SK-N-SH (cell line): Measurements from ENCODE around the gene LBX1.

Source experiments
- CHD2 ChIP-seq: fragments of 150-350 bp; IDR thresholded peaks from 2 replicates; pipeline ENCODE4 v1.6.1; 2018; ENCODE audit warnings: low read length; ENCODE audit not compliant: partially characterized antibody
- POLR2AphosphoS5 ChIP-seq: IDR thresholded peaks from 2 replicates; pipeline ENCODE4 v1.6.1; 2012; ENCODE audit warnings: low read depth, low read length
- RAD21 ChIP-seq: IDR thresholded peaks from 2 replicates; pipeline ENCODE4 v1.6.1; 2012; ENCODE audit warnings: mild to moderate bottlenecking, low read length
- RFX5 ChIP-seq: IDR thresholded peaks from 2 replicates; pipeline ENCODE4 v1.6.1; 2012; ENCODE audit warnings: mild to moderate bottlenecking, improper control_type of control experiment, low read length
- SIN3A ChIP-seq: IDR thresholded peaks from 2 replicates; pipeline ENCODE4 v1.6.1; 2012; ENCODE audit warnings: low read depth, mild to moderate bottlenecking, low read length, moderate library complexity, borderline replicate concordance
- YY1 ChIP-seq: IDR thresholded peaks from 2 replicates; pipeline ENCODE4 v1.4.0; 2012; ENCODE audit warnings: low read depth, mild to moderate bottlenecking
- TF ChIP-seq, protein P1 (sequence below): fragments of 150-350 bp; IDR thresholded peaks from 2 replicates; pipeline ENCODE4 v1.6.1; 2016; ENCODE audit warnings: mild to moderate bottlenecking, low read depth, low read length
- TF ChIP-seq, protein P2 (sequence below): fragments of 200-600 bp; sonication (generic); IDR thresholded peaks from 2 replicates; pipeline ENCODE4 v1.6.1; 2017; ENCODE audit warnings: antibody characterized with exemption, mild to moderate bottlenecking, moderate library complexity

DNA sequence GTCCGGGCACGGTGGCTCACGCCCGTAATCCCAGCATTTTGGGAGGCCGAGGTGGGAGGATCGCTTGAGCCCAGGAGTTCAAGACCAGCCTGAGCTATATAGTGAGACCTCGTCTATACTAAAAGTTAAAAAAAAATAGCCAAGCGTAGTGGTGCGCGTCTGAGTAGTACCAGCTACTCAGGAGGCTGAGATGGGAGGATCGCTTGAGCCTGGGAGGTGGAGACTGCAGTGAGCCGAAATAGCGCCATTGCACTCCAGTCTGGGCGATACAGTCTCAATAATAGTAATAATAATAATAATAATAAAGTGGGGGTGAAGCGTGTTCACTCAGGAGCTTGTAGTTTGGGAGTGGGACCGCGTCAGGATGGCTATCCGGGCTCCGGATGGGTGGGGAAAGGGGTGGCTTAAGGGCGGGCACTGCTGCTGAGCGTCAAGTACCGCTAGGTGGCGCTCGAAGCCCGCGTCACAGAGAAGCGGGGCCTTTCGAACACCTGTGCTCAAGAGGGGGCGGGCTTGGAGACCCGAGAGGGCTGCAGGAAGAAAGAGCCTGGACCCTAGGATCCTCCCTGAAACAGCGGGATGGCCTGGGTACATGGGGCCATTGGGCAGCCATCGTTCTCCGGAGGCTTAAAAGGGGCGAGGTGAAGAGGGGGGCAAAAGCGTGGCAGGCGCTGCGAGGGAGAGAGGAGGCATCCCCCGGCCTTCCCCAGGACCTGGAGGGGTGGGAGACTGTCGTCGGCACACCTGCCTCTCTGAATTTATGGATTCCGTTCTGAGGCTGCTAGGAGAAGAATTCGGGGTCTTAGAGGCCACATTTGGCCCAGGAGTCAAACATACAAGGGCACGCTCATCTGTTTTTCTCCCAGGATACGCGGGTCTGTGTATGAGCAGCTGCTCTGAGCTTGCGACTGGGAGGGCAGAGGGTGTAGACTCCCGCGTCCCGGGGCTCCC is 14.5 kb downstream of the LBX1 start:
- TF ChIP-seq, protein P1, sequence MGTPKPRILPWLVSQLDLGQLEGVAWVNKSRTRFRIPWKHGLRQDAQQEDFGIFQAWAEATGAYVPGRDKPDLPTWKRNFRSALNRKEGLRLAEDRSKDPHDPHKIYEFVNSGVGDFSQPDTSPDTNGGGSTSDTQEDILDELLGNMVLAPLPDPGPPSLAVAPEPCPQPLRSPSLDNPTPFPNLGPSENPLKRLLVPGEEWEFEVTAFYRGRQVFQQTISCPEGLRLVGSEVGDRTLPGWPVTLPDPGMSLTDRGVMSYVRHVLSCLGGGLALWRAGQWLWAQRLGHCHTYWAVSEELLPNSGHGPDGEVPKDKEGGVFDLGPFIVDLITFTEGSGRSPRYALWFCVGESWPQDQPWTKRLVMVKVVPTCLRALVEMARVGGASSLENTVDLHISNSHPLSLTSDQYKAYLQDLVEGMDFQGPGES: no peak
- TF ChIP-seq, protein P2, sequence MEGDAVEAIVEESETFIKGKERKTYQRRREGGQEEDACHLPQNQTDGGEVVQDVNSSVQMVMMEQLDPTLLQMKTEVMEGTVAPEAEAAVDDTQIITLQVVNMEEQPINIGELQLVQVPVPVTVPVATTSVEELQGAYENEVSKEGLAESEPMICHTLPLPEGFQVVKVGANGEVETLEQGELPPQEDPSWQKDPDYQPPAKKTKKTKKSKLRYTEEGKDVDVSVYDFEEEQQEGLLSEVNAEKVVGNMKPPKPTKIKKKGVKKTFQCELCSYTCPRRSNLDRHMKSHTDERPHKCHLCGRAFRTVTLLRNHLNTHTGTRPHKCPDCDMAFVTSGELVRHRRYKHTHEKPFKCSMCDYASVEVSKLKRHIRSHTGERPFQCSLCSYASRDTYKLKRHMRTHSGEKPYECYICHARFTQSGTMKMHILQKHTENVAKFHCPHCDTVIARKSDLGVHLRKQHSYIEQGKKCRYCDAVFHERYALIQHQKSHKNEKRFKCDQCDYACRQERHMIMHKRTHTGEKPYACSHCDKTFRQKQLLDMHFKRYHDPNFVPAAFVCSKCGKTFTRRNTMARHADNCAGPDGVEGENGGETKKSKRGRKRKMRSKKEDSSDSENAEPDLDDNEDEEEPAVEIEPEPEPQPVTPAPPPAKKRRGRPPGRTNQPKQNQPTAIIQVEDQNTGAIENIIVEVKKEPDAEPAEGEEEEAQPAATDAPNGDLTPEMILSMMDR: peak; percentile 93
- TF ChIP-seq RFX5 (no peak), YY1 (no peak), RAD21 (peak; percentile 77), SIN3A (no peak), CHD2 (no peak), POLR2AphosphoS5 (no peak)
